WERI-Rb-1 (cell line): Measurements from ENCODE around the gene NPIPB9.
A peak's percentile ranks its signal among the peaks of the same experiment; 100 is the strongest.
"Not testable (repeated sequence)": the region's sequence is repeated elsewhere in the genome, so short reads cannot be mapped to it uniquely, and the experiment has no call there.

Experiments
- DNase-seq: peaks from one replicate; pipeline ENCODE4 v3.0.0-alpha.2; 2020
- H3K27ac ChIP-seq: fragments of 250-450 bp; sonication (Bioruptor Pico); 2 replicates; pipeline ENCODE4 v1.5.1; 2020; ENCODE audit warnings: mild to moderate bottlenecking, moderate library complexity
- H3K27me3 ChIP-seq: fragments of 250-450 bp; sonication (Bioruptor Pico); 2 replicates; pipeline ENCODE4 v1.5.1; 2021; ENCODE audit warnings: mild to moderate bottlenecking, low read depth, moderate library complexity; ENCODE audit not compliant: insufficient read depth, severe bottlenecking
- H3K36me3 ChIP-seq: fragments of 250-450 bp; sonication (Bioruptor Pico); 2 replicates; pipeline ENCODE4 v1.5.1; 2020; ENCODE audit warnings: mild to moderate bottlenecking, moderate library complexity
- H3K4me3 ChIP-seq: 2 replicates; pipeline ENCODE4 v1.5.1; 2011; ENCODE audit warnings: low read depth, mild to moderate bottlenecking, control low read depth, low read length
- H3K9me3 ChIP-seq: fragments of 250-450 bp; sonication (Bioruptor Pico); 2 replicates; pipeline ENCODE4 v1.5.1; 2021; ENCODE audit warnings: mild to moderate bottlenecking, moderate library complexity; ENCODE audit not compliant: severe bottlenecking
- TF ChIP-seq, protein P1 (sequence below): IDR thresholded peaks from 2 replicates; pipeline ENCODE4 v1.5.1; 2011; ENCODE audit warnings: low read depth, mild to moderate bottlenecking, control low read depth, inconsistent platforms, low read length

The NPIPB9 gene

DNA sequence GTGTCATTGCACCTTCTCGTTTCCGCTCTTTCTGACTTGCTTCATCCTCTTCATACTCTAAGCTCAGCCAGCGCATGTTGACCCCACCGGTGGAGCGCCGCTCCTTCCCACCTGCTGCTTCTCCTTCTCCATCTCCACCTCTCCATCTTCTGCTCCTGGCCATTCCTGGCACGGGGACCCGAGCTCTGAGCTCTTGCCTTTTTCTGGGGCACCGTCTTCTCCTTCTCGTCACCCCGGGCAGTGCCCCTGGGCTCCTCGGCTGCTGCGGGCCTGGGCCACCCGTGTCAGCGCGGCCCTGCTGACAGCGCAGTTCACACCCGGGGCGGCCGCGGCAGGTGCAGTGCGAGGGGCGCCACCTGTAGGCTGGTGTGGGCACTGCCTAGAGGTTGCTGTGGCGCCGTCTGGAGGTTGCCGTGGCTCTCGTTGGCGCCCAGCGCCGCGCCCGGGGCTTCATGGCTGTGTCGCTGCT, 1.6 kb upstream of the NPIPB9 start:
- not testable (repeated sequence) for H3K4me3 ChIP-seq, H3K27me3 ChIP-seq, H3K36me3 ChIP-seq, H3K9me3 ChIP-seq, H3K27ac ChIP-seq
- DNase-seq = peak; percentile 38
- TF ChIP-seq, protein P1, sequence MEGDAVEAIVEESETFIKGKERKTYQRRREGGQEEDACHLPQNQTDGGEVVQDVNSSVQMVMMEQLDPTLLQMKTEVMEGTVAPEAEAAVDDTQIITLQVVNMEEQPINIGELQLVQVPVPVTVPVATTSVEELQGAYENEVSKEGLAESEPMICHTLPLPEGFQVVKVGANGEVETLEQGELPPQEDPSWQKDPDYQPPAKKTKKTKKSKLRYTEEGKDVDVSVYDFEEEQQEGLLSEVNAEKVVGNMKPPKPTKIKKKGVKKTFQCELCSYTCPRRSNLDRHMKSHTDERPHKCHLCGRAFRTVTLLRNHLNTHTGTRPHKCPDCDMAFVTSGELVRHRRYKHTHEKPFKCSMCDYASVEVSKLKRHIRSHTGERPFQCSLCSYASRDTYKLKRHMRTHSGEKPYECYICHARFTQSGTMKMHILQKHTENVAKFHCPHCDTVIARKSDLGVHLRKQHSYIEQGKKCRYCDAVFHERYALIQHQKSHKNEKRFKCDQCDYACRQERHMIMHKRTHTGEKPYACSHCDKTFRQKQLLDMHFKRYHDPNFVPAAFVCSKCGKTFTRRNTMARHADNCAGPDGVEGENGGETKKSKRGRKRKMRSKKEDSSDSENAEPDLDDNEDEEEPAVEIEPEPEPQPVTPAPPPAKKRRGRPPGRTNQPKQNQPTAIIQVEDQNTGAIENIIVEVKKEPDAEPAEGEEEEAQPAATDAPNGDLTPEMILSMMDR = 0 out of 2 replicates have a peak, but pooled peaks have one; percentile 4

DNA sequence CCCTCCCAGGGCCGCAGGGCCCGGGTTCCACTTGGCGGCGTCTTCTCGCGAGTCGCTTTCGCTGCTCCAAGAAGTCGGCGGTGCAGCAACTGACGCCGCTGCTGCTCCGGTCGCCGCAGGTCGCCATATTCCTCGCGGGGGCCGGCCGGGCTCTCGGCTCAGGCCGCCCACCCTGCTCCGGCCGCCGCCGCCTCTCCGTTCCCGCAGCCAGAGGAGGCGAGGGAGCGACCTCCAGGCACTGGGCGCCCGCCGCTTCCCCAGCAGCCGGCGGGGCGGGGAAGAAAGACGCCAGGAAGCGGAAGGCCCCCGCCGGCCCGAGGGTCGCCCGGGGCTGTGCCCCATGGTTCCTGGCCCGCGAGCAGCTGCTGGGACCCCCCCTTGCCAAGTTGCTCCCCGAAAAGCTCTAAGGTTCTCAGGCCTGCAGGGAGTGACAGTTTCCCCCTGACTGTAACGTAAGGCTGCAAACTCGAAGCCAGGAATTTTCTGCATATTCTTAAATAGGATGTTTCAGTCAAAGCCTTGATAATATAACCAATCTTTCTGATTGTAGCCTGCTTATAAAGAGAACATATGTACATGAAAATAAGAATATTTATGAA, 1.0 kb upstream of the NPIPB9 start:
- not testable (repeated sequence) for H3K27ac ChIP-seq, H3K27me3 ChIP-seq, H3K4me3 ChIP-seq

DNA sequence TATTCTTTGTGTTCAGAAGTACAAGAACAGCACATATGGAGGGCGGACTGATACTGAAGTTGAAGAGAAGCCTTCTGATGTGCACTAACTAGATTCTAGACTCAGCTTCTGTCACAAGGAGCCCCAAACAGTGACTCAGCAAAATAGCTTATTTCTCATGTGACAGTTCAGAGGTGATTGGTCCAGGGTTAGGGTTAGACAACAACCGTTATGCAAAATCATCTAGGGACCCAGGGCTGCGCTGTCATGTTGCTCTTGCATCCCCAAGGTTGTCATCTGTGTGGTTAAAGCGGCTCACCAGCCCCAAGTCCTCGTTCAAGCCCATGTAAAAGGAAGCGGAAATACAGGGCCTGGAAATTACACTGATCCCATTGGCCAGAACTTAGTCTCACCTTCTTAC, 30.1 kb downstream of the NPIPB9 start:
- not testable (repeated sequence) for H3K4me3 ChIP-seq, H3K27ac ChIP-seq, H3K27me3 ChIP-seq, H3K36me3 ChIP-seq, H3K9me3 ChIP-seq, DNase-seq

More for the DNA sequence above, 1.0 kb upstream of the NPIPB9 start:
- DNase-seq, H3K36me3 ChIP-seq, H3K9me3 ChIP-seq: not testable (repeated sequence)

DNA sequence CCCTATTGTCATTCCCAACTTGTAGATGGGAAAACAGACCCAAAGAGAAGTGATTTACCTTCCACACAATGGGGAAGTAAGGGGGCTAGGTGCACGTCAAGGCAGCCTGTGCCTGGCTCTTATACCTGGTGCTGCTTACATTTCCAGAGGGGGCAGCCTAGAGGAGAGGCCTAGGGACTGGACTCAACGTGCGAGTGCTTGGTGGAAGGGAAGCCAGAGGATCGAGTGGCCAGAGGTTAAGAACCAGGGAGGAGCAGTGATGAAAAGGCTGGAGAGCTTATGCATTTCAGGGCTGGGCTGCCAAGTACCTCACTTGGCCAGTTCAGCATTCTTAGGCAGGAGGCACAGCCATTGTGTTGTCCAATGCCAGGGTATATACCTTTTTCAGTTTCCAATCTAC, 30.8 kb downstream of the NPIPB9 start:
- not testable (repeated sequence) for DNase-seq, H3K27me3 ChIP-seq, H3K9me3 ChIP-seq, H3K4me3 ChIP-seq, H3K27ac ChIP-seq, H3K36me3 ChIP-seq

DNA sequence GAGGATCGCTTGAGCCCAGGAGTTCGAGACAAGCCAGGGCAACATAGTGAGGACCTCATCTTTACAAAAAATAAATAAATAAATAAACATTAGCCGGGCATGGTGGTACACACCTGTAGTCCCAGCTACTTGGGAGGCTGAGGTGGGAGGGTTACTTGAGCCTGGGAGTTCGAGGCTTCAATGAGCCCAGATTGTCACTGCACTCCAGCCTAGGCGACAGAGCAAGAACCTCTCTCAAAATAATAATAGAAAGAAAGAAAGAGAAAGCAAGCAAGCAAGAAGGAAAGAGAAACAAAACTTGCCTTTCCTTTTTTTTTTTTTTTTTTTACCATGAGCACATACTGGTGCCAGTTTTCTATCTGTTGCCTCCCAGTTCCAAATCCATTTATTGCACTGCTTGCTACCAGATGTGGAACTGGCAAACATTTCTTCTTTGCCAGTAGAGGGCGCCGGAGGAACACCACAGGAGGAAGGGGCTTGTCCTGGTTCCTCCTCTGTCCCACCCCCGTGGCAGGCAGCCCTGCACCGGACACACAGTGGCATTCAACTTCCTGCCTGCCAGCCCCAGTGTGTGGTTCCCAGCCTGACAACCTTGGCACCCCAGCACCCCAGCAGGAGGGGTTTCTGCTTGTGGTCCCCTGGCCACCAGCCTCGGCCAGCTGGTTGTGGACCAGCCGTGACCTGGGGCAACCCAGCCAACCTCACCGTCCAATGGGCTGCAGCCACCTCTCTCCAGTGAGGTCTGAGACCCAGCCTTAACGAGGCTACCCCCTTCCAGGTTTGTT, 50.8 kb downstream of the NPIPB9 start:
- not testable (repeated sequence) for H3K27ac ChIP-seq

DNA sequence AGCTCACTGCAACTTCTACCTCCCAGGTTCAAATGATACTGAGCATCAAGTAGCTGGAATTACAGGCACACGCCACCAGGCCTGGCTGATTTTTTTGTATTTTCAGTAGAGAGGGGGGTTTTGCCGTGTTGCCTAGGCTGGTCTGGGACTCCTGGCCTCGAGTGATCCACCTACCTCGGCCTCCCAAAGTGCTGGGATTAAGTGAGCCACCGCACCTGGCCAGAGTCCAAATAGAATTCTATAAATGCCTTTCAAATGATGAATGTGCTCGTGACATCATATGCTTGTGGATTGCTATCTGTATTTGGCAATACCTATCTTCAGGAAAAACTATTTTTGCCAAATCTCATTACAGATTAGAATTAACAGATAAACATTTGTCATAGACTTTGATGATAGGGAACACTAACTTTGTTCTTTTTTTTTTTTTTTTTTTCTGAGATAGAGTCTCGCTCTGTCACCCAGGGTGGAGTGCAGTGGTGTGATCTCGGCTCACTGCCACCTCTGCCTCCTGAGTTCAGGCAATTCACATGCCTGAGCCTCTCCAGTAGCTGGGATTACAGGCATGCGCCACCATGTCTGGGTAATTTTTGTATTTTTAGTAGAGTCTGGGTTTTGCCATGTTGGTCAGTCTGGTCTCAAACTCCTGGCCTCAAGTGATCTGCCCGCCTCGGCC, 56.0 kb downstream of the NPIPB9 start:
- H3K27me3 ChIP-seq, DNase-seq, H3K4me3 ChIP-seq, H3K36me3 ChIP-seq, H3K27ac ChIP-seq, H3K9me3 ChIP-seq: not testable (repeated sequence)

More for the DNA sequence above, 50.8 kb downstream of the NPIPB9 start:
- TF ChIP-seq, protein P1 = peak; percentile 15; the same call in 1 of the 2 replicates
- not testable (repeated sequence) for H3K36me3 ChIP-seq, H3K27me3 ChIP-seq, H3K9me3 ChIP-seq, H3K4me3 ChIP-seq
- peak; percentile 53 for DNase-seq

DNA sequence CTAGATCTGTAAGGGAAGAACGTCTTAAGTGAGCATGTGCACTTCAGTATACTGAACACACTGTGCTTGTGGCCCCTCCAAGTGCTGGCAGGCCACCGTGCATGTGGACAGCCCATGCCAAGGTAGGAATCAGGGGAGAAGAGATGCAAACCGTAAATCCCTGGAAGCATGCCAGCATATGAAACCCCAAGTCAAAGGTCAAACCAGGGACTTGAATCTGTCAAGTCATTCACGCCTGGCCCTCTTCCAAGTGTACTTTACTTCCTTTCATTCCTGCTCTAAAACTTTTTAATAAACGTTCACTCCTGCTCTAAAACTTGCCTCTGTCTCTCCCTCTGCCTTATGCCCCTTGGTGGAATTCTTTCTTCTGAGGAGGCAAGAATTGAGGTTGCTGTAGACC, 68.4 kb downstream of the NPIPB9 start:
- Histone ChIP-seq H3K4me3 (no peak overlapping the region), H3K36me3 (peaks cover 20% of the 10 kb centered on the region), H3K27me3 (no peaks in the 10 kb centered on the region), H3K27ac (no peak overlapping the region), H3K9me3 (no peaks in the 10 kb centered on the region)
- DNase-seq = no peak
- TF ChIP-seq, protein P1 = no peak

DNA sequence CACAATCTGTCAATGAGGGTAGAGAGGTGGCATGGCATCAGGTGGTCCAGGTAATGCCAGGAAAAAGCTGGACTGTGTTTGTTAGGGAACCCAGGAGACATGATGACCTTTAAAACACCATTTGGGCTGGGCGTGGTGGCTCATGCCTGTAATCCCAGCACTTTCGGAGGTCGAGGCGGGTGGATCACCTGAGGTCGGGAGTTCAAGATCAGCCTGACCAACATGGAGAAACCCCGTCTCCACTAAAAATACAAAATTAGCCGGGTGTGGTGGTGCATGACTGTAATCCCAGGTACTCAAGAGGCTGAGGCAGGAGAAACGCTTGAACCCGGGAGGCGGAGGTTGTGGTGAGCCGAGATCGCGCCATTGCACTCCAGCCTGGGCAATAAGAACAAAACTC, 69.0 kb downstream of the NPIPB9 start:
- H3K4me3 ChIP-seq, DNase-seq, H3K27ac ChIP-seq, H3K27me3 ChIP-seq, H3K9me3 ChIP-seq: not testable (repeated sequence)
- peaks cover 25% of the 10 kb centered on the region for H3K36me3 ChIP-seq
